RPMI8226 (cell line): Measurements from ENCODE around the gene CFAP47.
"Not testable (repeated sequence)": the region's sequence is repeated elsewhere in the genome, so short reads cannot be mapped to it uniquely, and the experiment has no call there.

ENCODE experiments used
- DNase-seq: peaks from one replicate; pipeline ENCODE4 v3.0.0-alpha.2; 2015

The CFAP47 gene, protein sequence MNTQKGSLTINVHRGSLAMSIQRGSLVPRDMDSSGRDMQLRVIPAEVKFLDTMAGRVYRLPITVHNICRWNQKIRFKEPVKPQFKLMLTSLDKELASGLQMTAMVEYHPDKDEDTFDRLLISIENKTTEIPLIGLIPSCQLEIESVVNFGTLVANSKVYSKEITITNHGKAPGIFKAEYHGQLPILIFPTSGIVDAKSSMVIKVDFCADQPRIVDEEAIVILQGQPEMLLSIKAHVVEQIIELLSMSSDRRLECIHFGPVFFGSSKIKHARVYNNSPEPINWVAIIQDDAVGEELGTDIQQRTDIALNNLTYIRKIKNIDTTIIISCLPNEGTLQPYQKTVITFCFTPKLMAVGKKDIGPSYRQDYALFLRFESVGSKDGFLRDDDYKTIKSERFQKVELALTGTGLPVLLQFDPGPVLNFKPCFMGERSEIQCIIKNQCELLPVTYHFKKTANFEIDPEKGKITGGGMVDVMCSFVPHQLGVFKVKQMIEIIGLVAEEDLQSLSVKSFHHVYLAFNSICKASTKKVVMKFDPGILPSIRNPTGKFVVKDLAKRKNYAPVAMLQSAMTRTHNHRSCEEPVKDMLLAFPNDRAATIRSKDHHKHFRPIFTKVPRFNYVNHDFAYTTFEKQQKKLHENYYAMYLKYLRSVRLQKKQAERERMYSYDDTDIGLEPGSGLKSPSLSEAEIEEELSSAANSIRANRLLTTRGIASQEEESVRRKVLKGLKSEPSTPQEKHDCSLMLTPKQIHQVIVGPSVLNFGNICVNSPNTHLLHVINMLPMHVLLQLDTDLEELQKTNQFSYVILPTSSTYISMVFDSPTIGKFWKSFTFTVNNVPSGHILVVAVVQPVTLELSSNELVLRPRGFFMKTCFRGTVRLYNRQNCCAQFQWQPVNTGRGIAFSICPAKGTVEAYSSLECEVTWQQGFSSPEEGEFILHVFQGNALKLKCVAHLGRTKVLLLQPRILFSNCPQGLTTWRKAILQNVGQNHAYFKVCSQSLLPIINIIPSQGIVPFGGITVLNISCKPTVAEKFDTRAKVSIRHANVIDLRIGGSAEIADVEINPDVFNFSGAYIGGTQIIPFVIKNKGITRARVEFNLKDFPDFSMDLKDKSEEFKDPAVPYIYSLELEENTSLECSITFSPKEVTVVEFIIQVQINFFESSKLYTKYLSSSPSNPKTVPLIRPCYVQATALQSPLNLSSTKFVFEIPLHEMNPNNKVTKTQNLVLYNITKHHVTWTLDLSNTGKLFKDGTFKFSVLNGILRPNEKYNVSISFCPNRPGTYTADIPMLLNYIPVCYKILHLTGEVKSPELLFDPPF (N-terminal part only)

GRCh38 chrX:35919536-35920309, at the start of gene CFAP47:
Gene CFAP47 (plus strand): TSS chrX:35919734. CDS start chrX:35919800, 66 bp downstream.
- peak; percentile 41 for DNase-seq

GRCh38 chrX:35880601-35881000, 38.9 kb upstream of the CFAP47 start:
- DNase-seq = no peak

- no peak for DNase-seq
These were observed 33.4 kb upstream of the CFAP47 start for GRCh38 chrX:35886135-35886534.

DNA sequence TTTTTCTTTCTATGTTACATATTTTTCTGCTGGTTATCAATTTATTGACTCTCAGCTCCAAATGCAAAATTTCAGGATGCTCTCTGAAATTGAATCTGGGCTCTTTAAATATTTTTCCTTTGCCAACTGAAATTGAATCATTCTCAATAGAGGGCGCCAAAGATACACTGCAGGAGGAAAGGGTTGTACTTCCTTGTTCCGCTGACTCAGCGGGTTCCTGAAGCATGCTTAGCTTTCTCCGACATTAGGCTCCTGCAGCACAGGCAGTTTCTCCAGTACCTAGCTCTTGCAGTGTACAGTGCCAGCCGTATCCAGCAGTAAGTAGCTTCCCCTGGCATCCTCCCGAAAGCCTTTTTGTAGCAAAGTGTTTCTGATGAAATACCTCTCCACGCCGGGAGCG, 28.8 kb upstream of the CFAP47 start:
- DNase-seq = peak; percentile 80

GRCh38 chrX:35986816-35987215, 67.3 kb downstream of the CFAP47 start:
- DNase-seq = not testable (repeated sequence)

- no peak for DNase-seq
These were observed 87.7 kb downstream of the CFAP47 start for GRCh38 chrX:36007207-36007606.

- no peak for DNase-seq
These were observed 99.6 kb downstream of the CFAP47 start for GRCh38 chrX:36019125-36019524.

DNA sequence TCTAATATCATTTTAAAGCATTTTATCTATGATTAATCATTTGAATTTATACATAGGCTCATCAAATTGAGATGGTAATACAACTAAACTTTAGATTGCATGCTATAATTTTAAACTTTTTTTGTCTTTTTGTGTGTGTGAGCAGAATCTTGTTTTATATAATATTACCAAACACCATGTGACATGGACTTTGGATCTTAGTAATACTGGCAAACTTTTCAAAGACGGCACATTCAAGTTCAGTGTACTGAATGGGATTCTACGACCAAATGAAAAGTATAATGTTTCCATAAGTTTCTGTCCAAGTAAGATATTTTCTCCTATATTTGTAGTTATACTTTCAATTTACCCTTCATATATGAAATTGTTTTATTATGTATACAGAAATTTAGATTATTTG, 116.0 kb downstream of the CFAP47 start:
- no peak for DNase-seq

- DNase-seq = no peak
These were observed 143.2 kb downstream of the CFAP47 start for GRCh38 chrX:36062778-36063177.

- no peak for DNase-seq
These were observed 151.5 kb downstream of the CFAP47 start for GRCh38 chrX:36071061-36071460.

DNA sequence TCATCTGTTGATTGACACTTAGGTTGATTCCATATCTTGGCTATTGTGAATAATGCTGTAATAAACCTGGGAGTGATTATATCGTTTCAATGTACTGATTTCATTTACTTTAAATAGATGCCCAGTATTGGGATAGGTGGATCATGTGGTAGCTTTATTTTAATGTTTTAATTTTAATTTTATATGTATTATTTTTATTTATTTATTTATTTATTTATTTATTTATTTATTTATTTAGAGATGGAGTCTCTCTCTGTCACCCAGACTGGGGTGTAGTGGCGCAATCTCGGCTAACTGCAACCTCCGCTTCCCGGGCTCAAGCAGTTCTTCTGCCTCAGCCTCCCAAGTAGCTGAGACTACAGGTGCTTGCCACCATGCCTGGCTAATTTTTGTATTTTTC, 155.5 kb downstream of the CFAP47 start:
- not testable (repeated sequence) for DNase-seq

DNA sequence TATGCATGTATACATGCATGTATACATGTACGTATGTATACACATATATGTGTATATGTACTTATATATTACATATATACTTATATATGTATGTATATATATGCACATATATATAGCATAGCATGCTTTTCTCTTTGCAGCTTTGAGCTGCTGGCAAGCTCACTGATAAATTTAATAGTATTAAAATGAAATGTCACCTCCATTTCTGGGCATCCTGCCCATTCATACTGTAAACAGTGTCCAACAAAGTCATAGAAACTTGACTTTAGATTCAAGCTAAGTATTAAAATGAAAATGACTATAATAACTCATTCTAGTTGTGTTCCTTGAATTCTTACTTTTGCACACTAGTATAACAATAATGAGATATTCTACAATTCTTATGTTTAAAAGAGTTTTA, 163.7 kb downstream of the CFAP47 start:
- no peak for DNase-seq

- no peak for DNase-seq
These were observed 167.8 kb downstream of the CFAP47 start for GRCh38 chrX:36087366-36087765.

DNA sequence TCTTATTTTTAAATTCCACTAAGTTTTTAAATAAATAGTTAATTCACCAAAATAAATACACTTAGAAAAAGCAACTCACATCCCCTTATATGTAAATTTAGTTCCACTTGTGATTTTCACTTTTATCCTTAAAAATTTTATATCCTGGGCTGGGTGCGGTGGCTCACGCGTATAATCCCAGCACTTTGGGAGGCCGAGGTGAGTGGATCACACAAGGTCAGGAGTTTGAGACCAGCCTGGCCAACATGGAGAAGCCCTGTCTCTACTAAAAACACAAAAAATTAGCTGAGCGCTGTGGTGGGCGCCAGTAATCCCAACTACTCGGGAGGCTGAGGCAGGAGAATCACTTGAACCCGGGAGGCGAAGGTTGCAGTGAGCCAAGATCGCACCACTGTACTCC, 169.4 kb downstream of the CFAP47 start:
- DNase-seq = not testable (repeated sequence)

GRCh38 chrX:36102425-36102824, 182.9 kb downstream of the CFAP47 start:
- no peak for DNase-seq

DNA sequence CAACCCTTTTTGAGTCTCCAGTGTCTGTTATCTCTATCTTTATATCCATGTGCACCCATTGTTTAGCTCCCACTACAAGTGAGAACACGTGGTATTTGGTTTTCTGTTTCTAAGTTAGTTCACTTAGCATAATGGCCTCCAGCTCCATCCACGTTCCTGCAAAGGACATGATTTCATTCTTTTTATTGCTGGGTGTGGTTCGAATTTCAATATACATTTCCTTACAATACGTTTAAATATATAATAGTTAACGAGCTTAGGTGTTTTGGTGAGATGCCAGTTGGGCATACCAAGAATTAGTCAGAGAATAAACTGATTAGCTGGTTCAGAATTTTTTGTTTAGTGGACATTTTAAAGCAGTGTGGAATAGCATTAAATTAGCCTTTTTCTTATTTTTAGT, 196.7 kb downstream of the CFAP47 start:
- no peak for DNase-seq

DNA sequence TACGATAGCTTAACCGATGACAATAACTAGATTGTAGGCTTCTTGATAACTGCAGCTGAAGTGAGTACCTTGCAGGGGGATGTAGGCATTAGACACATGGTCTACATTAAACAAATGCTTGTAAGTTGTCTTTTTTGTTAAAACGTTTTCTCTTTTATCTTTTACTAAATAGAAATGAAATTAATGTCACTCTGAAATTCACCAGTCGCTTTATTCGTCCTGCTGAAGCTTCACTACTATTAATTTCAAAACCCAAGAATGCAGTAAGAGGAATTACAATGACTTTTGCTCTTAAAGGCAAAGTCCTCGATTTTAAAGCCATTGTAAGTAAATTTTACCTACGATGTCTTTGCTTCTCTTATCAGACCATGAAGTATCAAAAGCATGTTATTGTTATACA, 239.7 kb downstream of the CFAP47 start:
- DNase-seq = no peak

DNA sequence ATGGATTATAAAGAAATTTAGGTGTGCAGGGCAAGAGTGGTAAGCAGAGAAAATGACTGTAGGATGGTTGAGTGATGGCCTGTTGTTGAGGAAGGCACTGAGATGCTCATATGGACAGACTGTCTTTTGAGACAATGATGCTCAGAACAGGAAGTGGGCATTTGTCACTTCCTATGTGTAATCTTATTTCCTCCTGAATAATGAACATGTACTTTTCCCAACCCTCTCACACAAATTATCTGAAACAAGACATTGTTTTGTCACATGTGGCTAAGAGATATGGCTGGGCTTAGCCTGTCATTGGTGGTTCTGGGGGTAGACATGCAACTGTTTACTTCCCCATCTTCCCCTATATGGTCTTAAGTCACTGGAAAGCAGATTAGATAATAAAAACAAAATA, 240.5 kb downstream of the CFAP47 start:
- no peak for DNase-seq

DNA sequence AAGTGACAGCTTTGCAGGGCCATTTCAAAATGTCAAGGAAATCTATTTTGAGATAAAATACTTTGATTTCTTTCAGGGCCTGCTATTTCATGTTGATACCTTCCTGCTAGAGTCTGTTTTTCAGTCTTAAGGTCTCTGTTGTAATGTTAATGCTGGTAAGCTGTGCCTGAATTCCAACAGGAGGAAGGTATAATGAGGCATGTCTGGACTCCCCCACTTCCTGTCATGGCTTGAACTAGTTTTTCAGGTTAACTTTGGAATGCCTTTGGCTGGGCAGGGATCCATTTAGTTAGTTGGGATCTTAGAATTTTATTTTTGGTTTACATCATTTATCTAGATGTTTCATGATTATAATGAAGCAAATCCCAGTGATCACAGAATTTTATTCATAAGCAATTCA, 279.0 kb downstream of the CFAP47 start:
- DNase-seq = no peak

GRCh38 chrX:36199928-36200327, 280.4 kb downstream of the CFAP47 start:
- no peak for DNase-seq

DNA sequence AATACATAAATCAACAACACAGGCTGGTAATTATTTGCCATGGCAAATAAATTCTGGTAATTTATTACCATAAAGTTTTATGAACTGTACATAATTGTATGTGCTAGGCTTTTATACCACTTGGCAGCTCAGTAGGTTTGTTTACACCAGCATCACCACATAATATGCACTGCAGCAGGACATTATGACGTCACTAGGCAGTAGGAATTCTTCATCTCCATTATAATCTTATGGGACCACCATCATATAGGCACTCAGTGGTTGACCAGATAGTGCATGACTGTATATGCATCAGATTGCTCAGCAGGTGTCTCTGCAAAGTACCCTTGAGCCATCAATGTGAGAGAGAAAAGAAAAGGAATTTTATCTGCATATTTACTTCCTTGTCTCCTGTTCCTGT, 295.4 kb downstream of the CFAP47 start:
- no peak for DNase-seq

DNA sequence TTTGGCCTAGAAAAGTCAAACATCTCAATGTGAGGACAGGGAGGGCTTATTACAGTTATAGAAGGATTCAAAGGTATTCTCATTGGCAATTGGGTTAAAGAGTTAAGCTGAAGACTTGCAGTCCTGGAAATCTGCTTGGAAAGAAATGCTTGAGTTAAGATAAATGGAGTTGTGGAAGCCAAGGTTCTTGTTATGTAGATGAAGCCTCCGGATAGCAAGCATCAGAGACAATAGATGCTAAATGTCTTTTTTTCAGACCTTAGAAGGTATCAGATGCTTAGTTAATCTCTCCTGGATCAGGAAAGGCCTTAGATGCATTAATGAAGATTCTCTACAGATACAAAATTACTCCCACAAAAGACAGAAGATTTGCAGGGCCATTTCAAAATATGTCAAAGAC, 299.3 kb downstream of the CFAP47 start:
- DNase-seq = no peak
